Measurements from ENCODE around the gene GRM3.

DNA sequence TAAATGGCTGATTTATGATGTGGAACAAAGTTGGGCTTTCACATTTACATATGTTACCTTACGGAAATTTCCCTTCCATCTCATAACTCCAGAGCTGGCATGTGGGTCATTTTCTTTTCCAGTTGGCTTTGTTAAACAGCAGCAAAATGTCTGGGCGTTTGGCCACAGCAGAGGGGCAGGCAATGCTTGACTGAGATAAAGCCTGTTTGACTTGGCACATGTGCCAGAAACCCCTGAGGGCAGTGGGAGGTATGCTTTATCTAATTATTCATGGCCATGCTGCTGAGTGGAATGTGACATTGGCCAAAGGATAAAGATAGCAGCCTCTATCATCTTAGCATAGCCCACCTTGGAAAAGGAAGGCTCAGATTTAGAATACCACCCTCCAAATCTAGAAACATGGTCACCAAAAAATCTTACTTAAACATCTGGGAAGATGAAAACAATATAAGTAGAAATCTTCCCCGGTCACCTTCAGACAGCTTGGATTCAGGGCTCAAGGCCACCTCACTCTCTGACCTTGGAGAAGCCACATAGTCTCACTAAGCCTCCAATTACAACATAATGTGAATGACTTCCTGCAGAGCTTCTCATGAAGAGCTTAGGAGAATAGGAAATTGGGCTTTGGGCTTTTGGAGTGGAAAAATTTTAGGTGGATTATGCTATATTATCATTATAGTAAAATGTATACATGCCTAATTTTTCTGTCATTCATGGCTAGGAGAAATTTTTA, 101.5 kb downstream of the GRM3 start:
- no peak for TF ChIP-seq POLR2AphosphoS5 (IDR thresholded peaks at IDR 0.05; ENCODE audit: low read depth, low read length)
- TF ChIP-seq, protein P1, sequence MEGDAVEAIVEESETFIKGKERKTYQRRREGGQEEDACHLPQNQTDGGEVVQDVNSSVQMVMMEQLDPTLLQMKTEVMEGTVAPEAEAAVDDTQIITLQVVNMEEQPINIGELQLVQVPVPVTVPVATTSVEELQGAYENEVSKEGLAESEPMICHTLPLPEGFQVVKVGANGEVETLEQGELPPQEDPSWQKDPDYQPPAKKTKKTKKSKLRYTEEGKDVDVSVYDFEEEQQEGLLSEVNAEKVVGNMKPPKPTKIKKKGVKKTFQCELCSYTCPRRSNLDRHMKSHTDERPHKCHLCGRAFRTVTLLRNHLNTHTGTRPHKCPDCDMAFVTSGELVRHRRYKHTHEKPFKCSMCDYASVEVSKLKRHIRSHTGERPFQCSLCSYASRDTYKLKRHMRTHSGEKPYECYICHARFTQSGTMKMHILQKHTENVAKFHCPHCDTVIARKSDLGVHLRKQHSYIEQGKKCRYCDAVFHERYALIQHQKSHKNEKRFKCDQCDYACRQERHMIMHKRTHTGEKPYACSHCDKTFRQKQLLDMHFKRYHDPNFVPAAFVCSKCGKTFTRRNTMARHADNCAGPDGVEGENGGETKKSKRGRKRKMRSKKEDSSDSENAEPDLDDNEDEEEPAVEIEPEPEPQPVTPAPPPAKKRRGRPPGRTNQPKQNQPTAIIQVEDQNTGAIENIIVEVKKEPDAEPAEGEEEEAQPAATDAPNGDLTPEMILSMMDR (IDR thresholded peaks at IDR 0.05), result no peak
- TF ChIP-seq JUND (IDR thresholded peaks at IDR 0.05), result no peak
- TF ChIP-seq CHD2 (IDR thresholded peaks at IDR 0.05; ENCODE audit: low read length, partially characterized antibody), result peak; percentile 54
- no peak for TF ChIP-seq TEAD4 (IDR thresholded peaks at IDR 0.05; ENCODE audit: borderline replicate concordance, insufficient read depth)
- TF ChIP-seq TAF1 (IDR thresholded peaks at IDR 0.05; ENCODE audit: borderline replicate concordance, low read depth, low read length), result no peak
- TF ChIP-seq, protein P2, sequence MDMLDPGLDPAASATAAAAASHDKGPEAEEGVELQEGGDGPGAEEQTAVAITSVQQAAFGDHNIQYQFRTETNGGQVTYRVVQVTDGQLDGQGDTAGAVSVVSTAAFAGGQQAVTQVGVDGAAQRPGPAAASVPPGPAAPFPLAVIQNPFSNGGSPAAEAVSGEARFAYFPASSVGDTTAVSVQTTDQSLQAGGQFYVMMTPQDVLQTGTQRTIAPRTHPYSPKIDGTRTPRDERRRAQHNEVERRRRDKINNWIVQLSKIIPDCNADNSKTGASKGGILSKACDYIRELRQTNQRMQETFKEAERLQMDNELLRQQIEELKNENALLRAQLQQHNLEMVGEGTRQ (IDR thresholded peaks at IDR 0.05; ENCODE audit: borderline replicate concordance, low read depth, low read length), result no peak
- TF ChIP-seq SMC3 (IDR thresholded peaks at IDR 0.05; ENCODE audit: low read depth, low read length), result no peak
- TF ChIP-seq TCF12 (IDR thresholded peaks at IDR 0.05), result 0 out of 2 replicates have a peak, but pooled peaks have one; percentile 11
- no peak for TF ChIP-seq EZH2phosphoT487 (IDR thresholded peaks at IDR 0.05; ENCODE audit: borderline replicate concordance, low read depth)
- no peak for TF ChIP-seq FOXJ3 (CRISPR knock-in tag; IDR thresholded peaks at IDR 0.05)

All from SK-N-SH (cell line).